Endothelial cell of umbilical vein (primary cell): ENCODE results near the gene KITLG. TPM values are rescaled to one million over a fixed set of nuclear protein-coding genes. Genes with fewer than 3 reads are reported as not detected.

ENCODE experiments used
- BruUV-seq: library from RNA; stranded (reverse); fragments of 400-500 nt; replicated peaks from 2 replicates; lab custom pipeline; 2021; lab: Mats Ljungman, UMichigan
- CTCF ChIA-PET: fragments of 300-600, 350-600 bp; sonication (Branson Sonifier 250); formaldehyde crosslinking; loops from one replicate; lab custom pipeline; 2021; ENCODE audit warnings: antibody characterized with exemption, inconsistent platforms; lab: Charles Lee
- POLR2A ChIA-PET: fragments of 300-600, 350-600 bp; sonication (Branson Sonifier 250); formaldehyde crosslinking; loops from one replicate; lab custom pipeline; 2021; ENCODE audit warnings: antibody characterized with exemption, inconsistent platforms; lab: Charles Lee
- DNase-seq: peaks from one replicate; pipeline ENCODE4 v3.0.0-alpha.2; 2011; ENCODE audit warnings: low read depth, low spot score
- FAIRE-seq: peaks from 2 replicates; lab custom pipeline; 2011; peaks lifted over from hg19 to GRCh38; lab: Jason Lieb, UNC
- H2AFZ ChIP-seq: 2 replicates; pipeline ENCODE4 v1.6.0; 2012; ENCODE audit warnings: low read depth, low read length, control low read depth, inconsistent platforms
- H3K27ac ChIP-seq: 2 replicates; pipeline ENCODE4 v1.5.1; 2011; ENCODE audit warnings: low read depth, mild to moderate bottlenecking, control low read depth, low read length, moderate library complexity; ENCODE audit not compliant: insufficient read depth
- H3K27me3 ChIP-seq, 2 experiments: 2 replicates each; pipeline versions ENCODE4 v1.6.0 to v1.6.1; 2011; ENCODE audit warnings: low read length in 2 of 2, mixed read lengths in 1 of 2; ENCODE audit not compliant: control insufficient read depth in 2 of 2, insufficient read depth in 2 of 2
- H3K36me3 ChIP-seq, 2 experiments: 2 replicates in 1 of 2; 3 replicates in 1 of 2; pipeline ENCODE4 v1.5.1; 2011; ENCODE audit warnings: low read length in 2 of 2, mild to moderate bottlenecking in 1 of 2, moderate library complexity in 1 of 2; ENCODE audit not compliant: control insufficient read depth in 2 of 2, insufficient read depth in 2 of 2; ENCODE audit errors: extremely low read depth in 1 of 2
- H3K4me1 ChIP-seq: 3 replicates; pipeline ENCODE4 v1.5.1; 2011; ENCODE audit warnings: mild to moderate bottlenecking, low read length; ENCODE audit not compliant: control insufficient read depth, insufficient read depth; ENCODE audit errors: extremely low read depth
- H3K4me2 ChIP-seq: 2 replicates; pipeline ENCODE4 v1.6.1; 2011; ENCODE audit warnings: low read length, control low read depth, mixed read lengths; ENCODE audit not compliant: insufficient read depth
- H3K4me3 ChIP-seq, 3 experiments: fragments of 200-600 bp in 1 of 3; sonication (generic), shearing (Covaris generic) in 1 of 3; replicated peaks in 1 of 3; 2 replicates each; pipeline ENCODE4 v1.5.1; 2011 to 2016; ENCODE audit warnings: control low read depth in 3 of 3, low read length in 3 of 3, mild to moderate bottlenecking in 2 of 3, inconsistent platforms in 1 of 3, low read depth in 1 of 3, moderate library complexity in 1 of 3; ENCODE audit not compliant: insufficient read depth in 1 of 3
- H3K79me2 ChIP-seq: 2 replicates; pipeline ENCODE4 v1.6.0; 2012; ENCODE audit warnings: low read length, inconsistent platforms; ENCODE audit not compliant: control insufficient read depth, insufficient read depth
- H3K9ac ChIP-seq: replicated peaks from 2 replicates; pipeline ENCODE3; 2011; ENCODE audit warnings: low read length, control low read depth; ENCODE audit not compliant: insufficient read depth; ENCODE audit errors: extremely low read depth
- H3K9me1 ChIP-seq: replicated peaks from 3 replicates; pipeline ENCODE4 v1.6.0; 2011; ENCODE audit warnings: mild to moderate bottlenecking, low read length; ENCODE audit not compliant: control insufficient read depth, insufficient read depth; ENCODE audit errors: extremely low read depth
- H3K9me3 ChIP-seq: replicated peaks from 2 replicates; pipeline ENCODE4 v1.5.1; 2012; ENCODE audit warnings: low read length, inconsistent platforms; ENCODE audit not compliant: control insufficient read depth, insufficient read depth
- H4K20me1 ChIP-seq: replicated peaks from 2 replicates; pipeline ENCODE3; 2011; ENCODE audit warnings: mild to moderate bottlenecking, low read length; ENCODE audit not compliant: control insufficient read depth, insufficient read depth; ENCODE audit errors: extremely low read depth
- CTCF ChIP-seq, 2 donors: IDR thresholded peaks; 1 replicate in 1 of 2; 2 replicates in 1 of 2; pipeline ENCODE4 v1.5.1; 2011; ENCODE audit warnings: low read length in 2 of 2, mild to moderate bottlenecking in 2 of 2, moderate library complexity in 2 of 2, control low read depth in 1 of 2, inconsistent platforms in 1 of 2, low read depth in 1 of 2; ENCODE audit not compliant: insufficient read depth in 1 of 2; ENCODE audit errors: extremely low read depth in 1 of 2
- EZH2 ChIP-seq: IDR thresholded peaks from 2 replicates; pipeline ENCODE4 v1.6.1; 2012; ENCODE audit warnings: borderline replicate concordance, low read depth, mild to moderate bottlenecking, moderate library complexity, low read length, inconsistent platforms; ENCODE audit not compliant: severe bottlenecking
- FOS ChIP-seq: IDR thresholded peaks from 2 replicates; pipeline ENCODE4 v1.6.1; 2011; ENCODE audit warnings: mild to moderate bottlenecking, low read length, moderate library complexity, borderline replicate concordance; ENCODE audit not compliant: insufficient read depth
- GATA2 ChIP-seq: IDR thresholded peaks from 2 replicates; pipeline ENCODE4 v1.7.0; 2011; ENCODE audit warnings: low read depth, mild to moderate bottlenecking, moderate library complexity, mixed read lengths, low read length; ENCODE audit not compliant: insufficient read length, insufficient read depth
- JUN ChIP-seq: IDR thresholded peaks from 2 replicates; pipeline ENCODE4 v1.6.1; 2011; ENCODE audit warnings: borderline replicate concordance, low read depth; ENCODE audit not compliant: insufficient read length, insufficient read depth
- MAX ChIP-seq: IDR thresholded peaks from 2 replicates; pipeline ENCODE4 v1.6.1; 2011; ENCODE audit not compliant: insufficient read depth, insufficient read length
- MYC ChIP-seq: IDR thresholded peaks from one replicate; pipeline ENCODE4 v1.6.1; 2011; ENCODE audit warnings: mild to moderate bottlenecking, low read depth, low read length
- POLR2A ChIP-seq: IDR thresholded peaks from 2 replicates; pipeline ENCODE4 v1.6.1; 2012; ENCODE audit warnings: low read depth, mild to moderate bottlenecking, control low read depth, low read length
- POLR2AphosphoS5 ChIP-seq: IDR thresholded peaks from 2 replicates; pipeline ENCODE4 v1.6.1; 2012; ENCODE audit warnings: low read depth, mild to moderate bottlenecking, control low read depth, low read length, moderate library complexity; ENCODE audit not compliant: insufficient read depth
- dilution Hi-C: fragments of 300-500 bp; cut with MboI; formaldehyde crosslinking; loops from one replicate; pipeline ENCODE4 v1.15.0; 2019; ENCODE audit warnings: low sequenced_read_pairs; ENCODE audit not compliant: extremely low pct_ligation_motif_present
- intact Hi-C: fragments of 100-400 bp; cut with micrococcal nuclease; formaldehyde crosslinking; loops from one replicate; pipeline ENCODE4 v1.10.0; 2022
- polyA plus RNA-seq, 4 experiments: library from polyadenylated mRNA; depleted of rRNA in 3 of 4; stranded (reverse) in 3 of 4; unstranded in 1 of 4; fragments of >200 nt; gene quantifications; 2 replicates each; pipeline versions ENCODE4 v1.2.1 to v1.2.3, GENCODE V29; 2011 to 2012; ENCODE audit warnings: missing spikeins in 1 of 4
- total RNA-seq: library from RNA; stranded (reverse); gene quantifications from 2 replicates; pipeline ENCODE4 v1.2.3, GENCODE V29; 2021

KITLG gene
- total and polyA plus RNA-seq, 2 donors (not counting 3 experiments of a cell fraction or from before 2014, with no cell fraction given): 3.8 to 32.5 TPM

- Histone ChIP-seq H3K4me1 (no peaks in the 10 kb centered on the region), H3K27me3 (no peaks in the 10 kb centered on the region), H4K20me1 (no peaks in the 10 kb centered on the region), H3K27ac (no peak overlapping the region), H3K9ac (no peak overlapping the region), H3K9me1 (no peaks in the 10 kb centered on the region), H3K4me2 (no peak overlapping the region), H3K4me3 (no peak overlapping the region), H2AFZ (no peak overlapping the region), H3K36me3 (no peaks in the 10 kb centered on the region), H3K9me3 (no peaks in the 10 kb centered on the region), H3K79me2 (no peaks in the 10 kb centered on the region)
- DNase-seq: no peak
- no TSS peak for BruUV-seq
- ChIA-PET CTCF (no interaction called here), POLR2A (no interaction called here)
- no peak for TF ChIP-seq MYC
- no peak for TF ChIP-seq JUN
- TF ChIP-seq MAX: no peak
- no peak for TF ChIP-seq GATA2
- TF ChIP-seq POLR2A: no peak
- TF ChIP-seq FOS: no peak
- TF ChIP-seq EZH2: no peak
- no peak for TF ChIP-seq CTCF (IDR thresholded peaks at IDR 0.05; ENCODE audit: extremely low read depth in 1 of 2, insufficient read depth in 1 of 2, low read depth in 1 of 2, low read length in 2 of 2)
- TF ChIP-seq POLR2AphosphoS5: no peak
- dilution Hi-C loops: no loop called here
- intact Hi-C loops: no loop called here
- FAIRE-seq: no peak
These were observed 20.0 kb upstream of the KITLG start for GRCh38 chr12:88600272-88600671.
